Measurements from ENCODE around the gene CDNF.

DNA sequence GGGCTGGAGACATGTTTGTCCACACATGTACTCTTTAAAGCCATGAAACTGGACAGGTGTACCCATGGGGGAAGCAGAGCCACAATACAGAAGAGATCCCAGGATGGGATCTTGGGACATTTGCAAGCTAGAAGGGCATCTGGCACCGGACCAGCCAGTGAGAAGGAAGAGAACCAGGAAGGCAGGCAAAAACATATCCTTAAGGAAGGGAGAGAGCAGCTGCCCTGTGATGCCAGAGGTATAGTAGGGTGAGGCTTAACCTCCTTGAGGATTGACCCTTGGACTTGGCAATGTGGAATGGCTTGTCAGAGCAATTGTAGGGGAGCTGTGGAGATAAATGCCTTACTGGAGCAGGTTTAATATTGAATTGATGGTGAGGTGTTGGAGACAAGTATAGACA, 23.0 kb upstream of the CDNF start:
- TF ChIP-seq, protein P1, sequence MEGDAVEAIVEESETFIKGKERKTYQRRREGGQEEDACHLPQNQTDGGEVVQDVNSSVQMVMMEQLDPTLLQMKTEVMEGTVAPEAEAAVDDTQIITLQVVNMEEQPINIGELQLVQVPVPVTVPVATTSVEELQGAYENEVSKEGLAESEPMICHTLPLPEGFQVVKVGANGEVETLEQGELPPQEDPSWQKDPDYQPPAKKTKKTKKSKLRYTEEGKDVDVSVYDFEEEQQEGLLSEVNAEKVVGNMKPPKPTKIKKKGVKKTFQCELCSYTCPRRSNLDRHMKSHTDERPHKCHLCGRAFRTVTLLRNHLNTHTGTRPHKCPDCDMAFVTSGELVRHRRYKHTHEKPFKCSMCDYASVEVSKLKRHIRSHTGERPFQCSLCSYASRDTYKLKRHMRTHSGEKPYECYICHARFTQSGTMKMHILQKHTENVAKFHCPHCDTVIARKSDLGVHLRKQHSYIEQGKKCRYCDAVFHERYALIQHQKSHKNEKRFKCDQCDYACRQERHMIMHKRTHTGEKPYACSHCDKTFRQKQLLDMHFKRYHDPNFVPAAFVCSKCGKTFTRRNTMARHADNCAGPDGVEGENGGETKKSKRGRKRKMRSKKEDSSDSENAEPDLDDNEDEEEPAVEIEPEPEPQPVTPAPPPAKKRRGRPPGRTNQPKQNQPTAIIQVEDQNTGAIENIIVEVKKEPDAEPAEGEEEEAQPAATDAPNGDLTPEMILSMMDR (IDR thresholded peaks at IDR 0.05) = no peak
- TF ChIP-seq POLR2A (IDR thresholded peaks at IDR 0.05) = no peak

Measured in esophagus squamous epithelium (tissue), 4 donors.